HUES48 (cell line): Measurements from ENCODE around the gene SLC5A10.

Experiments
- H3K27ac ChIP-seq: one replicate; pipeline ENCODE4 v1.7.0; 2013; ENCODE audit warnings: low read depth, low read length, inconsistent platforms
- H3K27me3 ChIP-seq: 2 replicates; pipeline ENCODE4 v1.6.1; 2013; ENCODE audit warnings: mild to moderate bottlenecking, low read length; ENCODE audit not compliant: control insufficient read depth, insufficient read depth
- H3K36me3 ChIP-seq: 2 replicates; pipeline ENCODE4 v1.6.1; 2013; ENCODE audit warnings: low read length; ENCODE audit not compliant: control insufficient read depth, insufficient read depth
- H3K4me1 ChIP-seq: 2 replicates; pipeline ENCODE4 v1.6.1; 2013; ENCODE audit warnings: mild to moderate bottlenecking, low read length; ENCODE audit not compliant: control insufficient read depth, insufficient read depth
- H3K4me3 ChIP-seq: 2 replicates; pipeline ENCODE4 v1.5.1; 2013; ENCODE audit warnings: mild to moderate bottlenecking, low read depth, low read length
- H3K9ac ChIP-seq: 2 replicates; pipeline ENCODE4 v1.6.1; 2013; ENCODE audit warnings: mild to moderate bottlenecking, low read depth, low read length, moderate library complexity
- H3K9me3 ChIP-seq: 2 replicates; pipeline ENCODE4 v1.6.1; 2013; ENCODE audit warnings: low read length; ENCODE audit not compliant: control insufficient read depth, insufficient read depth

The SLC5A10 gene

GRCh38 chr17:18986541-18987229 is 34.7 kb downstream of the SLC5A10 start:
- H3K4me1 ChIP-seq = no peaks in the 10 kb centered on the region
- no peak overlapping the region for H3K4me3 ChIP-seq
- H3K27ac ChIP-seq = no peak overlapping the region
- H3K9me3 ChIP-seq = no peaks in the 10 kb centered on the region
- no peaks in the 10 kb centered on the region for H3K27me3 ChIP-seq
- no peak overlapping the region for H3K9ac ChIP-seq
- peaks cover 56% of the 10 kb centered on the region for H3K36me3 ChIP-seq

- Histone ChIP-seq H3K9me3 (no peaks in the 10 kb centered on the region), H3K27me3 (no peaks in the 10 kb centered on the region), H3K36me3 (peaks cover 56% of the 10 kb centered on the region), H3K9ac (no peak overlapping the region), H3K4me1 (no peaks in the 10 kb centered on the region), H3K27ac (no peak overlapping the region), H3K4me3 (no peak overlapping the region)
Measured at GRCh38 chr17:18987230-18987610, 35.3 kb downstream of the SLC5A10 start.

GRCh38 chr17:18987862-18988545 is 36.0 kb downstream of the SLC5A10 start:
- H3K9me3 ChIP-seq = no peaks in the 10 kb centered on the region
- H3K27ac ChIP-seq = no peak overlapping the region
- H3K27me3 ChIP-seq = no peaks in the 10 kb centered on the region
- H3K9ac ChIP-seq = no peak overlapping the region
- H3K4me3 ChIP-seq = no peak overlapping the region
- peaks cover 56% of the 10 kb centered on the region for H3K36me3 ChIP-seq
- no peaks in the 10 kb centered on the region for H3K4me1 ChIP-seq

GRCh38 chr17:18988546-18989173 is 36.7 kb downstream of the SLC5A10 start:
- Histone ChIP-seq H3K4me3 (no peak overlapping the region), H3K9ac (no peak overlapping the region), H3K27me3 (no peaks in the 10 kb centered on the region), H3K27ac (no peak overlapping the region), H3K4me1 (no peaks in the 10 kb centered on the region), H3K36me3 (peaks cover 61% of the 10 kb centered on the region), H3K9me3 (no peaks in the 10 kb centered on the region)

GRCh38 chr17:18990331-18990730 is 38.4 kb downstream of the SLC5A10 start:
- Histone ChIP-seq H3K4me3 (no peak overlapping the region), H3K9ac (no peak overlapping the region), H3K36me3 (peaks cover 48% of the 10 kb centered on the region), H3K27ac (no peak overlapping the region), H3K27me3 (no peaks in the 10 kb centered on the region), H3K4me1 (no peaks in the 10 kb centered on the region), H3K9me3 (no peaks in the 10 kb centered on the region)

GRCh38 chr17:18991531-18992315 is 39.8 kb downstream of the SLC5A10 start:
- Histone ChIP-seq H3K9ac (no peak overlapping the region), H3K9me3 (no peaks in the 10 kb centered on the region), H3K4me1 (no peaks in the 10 kb centered on the region), H3K4me3 (no peak overlapping the region), H3K27me3 (no peaks in the 10 kb centered on the region), H3K36me3 (peaks cover 35% of the 10 kb centered on the region), H3K27ac (no peak overlapping the region)

DNA sequence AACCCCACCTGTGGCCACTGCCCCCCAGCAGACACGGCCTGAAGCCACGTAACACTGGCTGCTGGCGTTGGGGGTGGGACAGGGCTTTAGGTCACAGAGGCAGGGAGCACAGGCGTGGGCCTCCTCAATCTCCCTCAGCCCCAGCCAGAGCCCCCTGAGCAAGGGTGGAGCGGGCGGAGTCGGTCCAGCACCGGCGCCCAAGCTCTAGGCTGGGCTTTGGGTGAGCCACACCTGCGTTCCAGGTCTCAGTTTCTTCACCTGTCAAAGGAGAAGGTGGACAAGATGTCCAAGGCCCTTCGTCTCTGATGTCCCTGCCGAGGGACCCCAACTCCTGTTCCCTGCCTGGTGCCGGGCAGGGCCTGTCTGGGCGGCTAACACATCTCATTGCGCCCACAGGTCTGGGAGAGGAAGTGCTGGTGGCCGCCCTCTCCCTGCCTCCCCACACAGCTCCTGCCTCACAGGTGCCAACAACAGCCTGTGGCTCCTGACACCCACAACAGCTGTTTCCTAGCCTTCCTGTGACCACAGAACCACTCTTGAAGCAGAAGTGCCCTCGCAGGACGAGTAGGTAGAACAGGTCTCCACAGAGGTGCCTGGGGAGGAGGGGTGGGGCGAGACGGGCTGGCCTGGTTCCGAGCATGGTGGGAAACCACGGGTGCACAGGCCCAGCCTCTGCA is 40.6 kb downstream of the SLC5A10 start:
- Histone ChIP-seq H3K27ac (no peak overlapping the region), H3K4me1 (no peaks in the 10 kb centered on the region), H3K9ac (no peak overlapping the region), H3K36me3 (peaks cover 28% of the 10 kb centered on the region), H3K4me3 (no peak overlapping the region), H3K9me3 (no peaks in the 10 kb centered on the region), H3K27me3 (no peaks in the 10 kb centered on the region)

- Histone ChIP-seq H3K4me3 (no peak overlapping the region), H3K27ac (no peak overlapping the region), H3K27me3 (no peaks in the 10 kb centered on the region), H3K9ac (no peak overlapping the region; the same call in 1 of the 2 replicates), H3K9me3 (no peaks in the 10 kb centered on the region), H3K36me3 (peaks cover 16% of the 10 kb centered on the region), H3K4me1 (no peaks in the 10 kb centered on the region)
Measured at GRCh38 chr17:18993905-18994526, 42.1 kb downstream of the SLC5A10 start.

DNA sequence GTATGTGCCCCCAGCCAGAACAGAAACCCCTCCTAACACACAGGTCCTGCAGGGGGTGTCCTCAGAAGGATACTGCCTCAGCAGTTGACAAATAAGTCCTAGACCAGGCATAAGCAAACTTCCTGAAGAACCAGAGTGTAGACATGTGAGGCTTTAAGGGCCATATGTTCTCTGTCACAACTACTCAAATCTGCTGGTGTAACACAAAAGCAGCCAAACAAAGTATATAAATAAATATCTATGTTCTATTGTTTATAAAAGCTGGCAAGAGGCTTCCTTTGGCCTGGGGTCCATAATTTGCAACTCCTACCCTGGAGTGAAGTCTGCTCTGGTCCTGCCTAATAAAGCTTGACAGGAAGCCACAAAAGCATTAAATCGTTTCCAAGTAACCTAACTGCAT is 42.7 kb downstream of the SLC5A10 start:
- Histone ChIP-seq H3K9me3 (no peaks in the 10 kb centered on the region), H3K4me1 (no peaks in the 10 kb centered on the region), H3K27ac (no peak overlapping the region), H3K4me3 (no peak overlapping the region), H3K9ac (no peak overlapping the region), H3K27me3 (no peaks in the 10 kb centered on the region), H3K36me3 (peaks cover 19% of the 10 kb centered on the region)

- Histone ChIP-seq H3K4me1 (no peaks in the 10 kb centered on the region), H3K9me3 (no peaks in the 10 kb centered on the region), H3K9ac (no peak overlapping the region), H3K27me3 (no peaks in the 10 kb centered on the region), H3K4me3 (no peak overlapping the region), H3K36me3 (peaks cover 22% of the 10 kb centered on the region), H3K27ac (no peak overlapping the region)
Measured at GRCh38 chr17:18995220-18995619, 43.3 kb downstream of the SLC5A10 start.
